A204.1 (cell line): Measurements from ENCODE around the gene RAB18.
A peak's percentile ranks its signal among the peaks of the same experiment; 100 is the strongest.
"Not testable (repeated sequence)": the region's sequence is repeated elsewhere in the genome, so short reads cannot be mapped to it uniquely, and the experiment has no call there.

ENCODE experiments used
- FAIRE-seq: peaks from 2 replicates; lab custom pipeline; 2012; peaks lifted over from hg19 to GRCh38; lab: Jason Lieb, UNC

RAB18 gene

GRCh38 chr10:27504007-27504807 is at the start of gene RAB18:
RAB18 (plus strand) TSS chr10:27504304; CDS start chr10:27504370, 66 bp downstream.
- peak; percentile 88 for FAIRE-seq

- FAIRE-seq: no peak
Observed at GRCh38 chr10:27454837-27455236, 49.3 kb upstream of the RAB18 start.

- no peak for FAIRE-seq
Observed at GRCh38 chr10:27457261-27457945, 46.7 kb upstream of the RAB18 start.

- no peak for FAIRE-seq
Observed at GRCh38 chr10:27457966-27458365, 46.1 kb upstream of the RAB18 start.

GRCh38 chr10:27461312-27461711 is 42.8 kb upstream of the RAB18 start:
- FAIRE-seq: peak; percentile 29

- no peak for FAIRE-seq
Observed at GRCh38 chr10:27463961-27464360, 40.1 kb upstream of the RAB18 start.

GRCh38 chr10:27464993-27465392 is 39.1 kb upstream of the RAB18 start:
- no peak for FAIRE-seq

- not testable (repeated sequence) for FAIRE-seq
Observed at GRCh38 chr10:27465596-27465995, 38.5 kb upstream of the RAB18 start.

- FAIRE-seq: no peak
Observed at GRCh38 chr10:27470885-27471284, 33.2 kb upstream of the RAB18 start.

GRCh38 chr10:27474741-27475140 is 29.4 kb upstream of the RAB18 start:
- no peak for FAIRE-seq

- no peak for FAIRE-seq
Observed at GRCh38 chr10:27479016-27479415, 25.1 kb upstream of the RAB18 start.

GRCh38 chr10:27481486-27481885 is 22.6 kb upstream of the RAB18 start:
- FAIRE-seq: no peak

GRCh38 chr10:27482984-27483956 is 20.8 kb upstream of the RAB18 start:
- FAIRE-seq: no peak

GRCh38 chr10:27485368-27485767 is 18.7 kb upstream of the RAB18 start:
- no peak for FAIRE-seq

GRCh38 chr10:27485986-27486385 is 18.1 kb upstream of the RAB18 start:
- no peak for FAIRE-seq

- no peak for FAIRE-seq
Observed at GRCh38 chr10:27490807-27491206, 13.3 kb upstream of the RAB18 start.

GRCh38 chr10:27494116-27494805 is 9.8 kb upstream of the RAB18 start:
- FAIRE-seq: no peak

GRCh38 chr10:27496137-27496536 is 8.0 kb upstream of the RAB18 start:
- FAIRE-seq: no peak

GRCh38 chr10:27500096-27500495 is 4.0 kb upstream of the RAB18 start:
- FAIRE-seq: no peak

- no peak for FAIRE-seq
Observed at GRCh38 chr10:27500886-27501285, 3.2 kb upstream of the RAB18 start.

- no peak for FAIRE-seq
Observed at GRCh38 chr10:27503498-27504006, 552 bp upstream of the RAB18 start.
